B cell (primary cell): ENCODE data around the gene TFAP2E. TPM values are rescaled to one million over a fixed set of nuclear protein-coding genes. Genes with fewer than 3 reads are reported as not detected.

ENCODE experiments used
- ATAC-seq: fragments of 200-7000 bp; cut with Tn5 transposase; one replicate; pipeline ENCODE4 v1.10.0; 2021; ENCODE audit warnings: low read depth, mild to moderate bottlenecking, moderate number of reproducible peaks, moderate library complexity
- CTCF ChIA-PET: fragments of 350-600 bp; sonication (Branson Sonifier 250); formaldehyde crosslinking; loops from one replicate; lab custom pipeline; 2021; ENCODE audit warnings: antibody characterized with exemption, inconsistent platforms; lab: Charles Lee
- POLR2A ChIA-PET: fragments of 350-600 bp; sonication (Branson Sonifier 250); formaldehyde crosslinking; loops from one replicate; lab custom pipeline; 2021; ENCODE audit warnings: antibody characterized with exemption; lab: Charles Lee
- DNase-seq: peaks from one replicate; pipeline ENCODE4 v3.0.0; 2013
- H2AFZ ChIP-seq: 2 replicates; pipeline ENCODE4 v1.6.1; 2012; ENCODE audit warnings: mild to moderate bottlenecking, low read depth, low read length; ENCODE audit not compliant: insufficient read depth, poor library complexity, severe bottlenecking
- H3K27ac ChIP-seq, 2 donors: 1 replicate in 1 of 2; 2 replicates in 1 of 2; pipeline ENCODE4 v1.5.1; 2012 to 2013; ENCODE audit warnings: low read length in 2 of 2, mild to moderate bottlenecking in 2 of 2, moderate library complexity in 1 of 2
- H3K27me3 ChIP-seq, 4 experiments: fragments of 200-600 bp in 1 of 4; sonication (generic) in 1 of 4; replicated peaks in 1 of 4; 1 replicate in 2 of 4; 2 replicates in 2 of 4; pipeline versions ENCODE4 v1.6.1 to v1.7.0; 2013 to 2016; ENCODE audit warnings: low read length in 3 of 4, mild to moderate bottlenecking in 2 of 4, mixed read lengths in 1 of 4, moderate library complexity in 1 of 4; ENCODE audit not compliant: insufficient read depth in 4 of 4, control insufficient read depth in 3 of 4; ENCODE audit errors: control extremely low read depth in 1 of 4
- H3K36me3 ChIP-seq, 2 experiments: replicated peaks in 1 of 2; 1 replicate in 1 of 2; 2 replicates in 1 of 2; pipeline versions ENCODE4 v1.6.1 to v1.7.1; 2013; ENCODE audit warnings: low read length in 1 of 2; ENCODE audit not compliant: insufficient read depth in 2 of 2, control insufficient read depth in 1 of 2; ENCODE audit errors: control extremely low read depth in 1 of 2, extremely low read depth in 1 of 2
- H3K4me1 ChIP-seq, 2 donors: fragments of 200-600 bp in 1 of 2; sonication (generic) in 1 of 2; 1 replicate in 1 of 2; 2 replicates in 1 of 2; pipeline versions ENCODE4 v1.5.1 to v1.6.1; 2013 to 2017; ENCODE audit warnings: low read length in 2 of 2; ENCODE audit not compliant: control insufficient read depth in 2 of 2, insufficient read depth in 2 of 2
- H3K4me2 ChIP-seq: replicated peaks from 2 replicates; pipeline ENCODE3; 2012; ENCODE audit warnings: mild to moderate bottlenecking, low read depth, low read length; ENCODE audit not compliant: poor library complexity, severe bottlenecking
- H3K4me3 ChIP-seq, 5 experiments: fragments of 200-600 bp in 1 of 5; sonication (generic) in 1 of 5; 1 replicate in 3 of 5; 2 replicates in 2 of 5; pipeline versions ENCODE4 v1.5.1 to v1.7.0; 2011 to 2016; ENCODE audit warnings: low read length in 4 of 5, mild to moderate bottlenecking in 4 of 5, low read depth in 2 of 5, control low read depth in 1 of 5, moderate library complexity in 1 of 5; ENCODE audit not compliant: insufficient read depth in 1 of 5; ENCODE audit errors: control extremely low read depth in 1 of 5, extremely low read depth in 1 of 5
- H3K79me2 ChIP-seq: fragments of 200-600 bp; sonication (generic); one replicate; pipeline ENCODE4 v1.6.0; 2016; ENCODE audit warnings: low read length; ENCODE audit not compliant: control insufficient read depth, insufficient read depth
- H3K9ac ChIP-seq: fragments of 200-600 bp; sonication (generic); 2 replicates; pipeline ENCODE4 v1.6.1; 2017; ENCODE audit warnings: mild to moderate bottlenecking, low read length, moderate library complexity
- H3K9me3 ChIP-seq, 3 donors: one replicate each; pipeline versions ENCODE4 v1.6.1 to v1.7.1; 2013; ENCODE audit warnings: low read length in 2 of 3; ENCODE audit not compliant: control insufficient read depth in 2 of 3, insufficient read depth in 1 of 3; ENCODE audit errors: control extremely low read depth in 1 of 3
- H4K20me1 ChIP-seq: 2 replicates; pipeline ENCODE4 v1.6.0; 2012; ENCODE audit warnings: mild to moderate bottlenecking, low read length; ENCODE audit not compliant: insufficient read depth, control insufficient read depth, poor library complexity, severe bottlenecking
- H3K27ac Mint-ChIP-seq: one replicate; pipeline ENCODE4 v1.8.0; 2021; ENCODE audit warnings: mixed read lengths
- H3K27me3 Mint-ChIP-seq: one replicate; pipeline ENCODE4 v1.8.0; 2021; ENCODE audit warnings: mixed read lengths
- H3K4me1 Mint-ChIP-seq: one replicate; pipeline ENCODE4 v1.8.0; 2021; ENCODE audit warnings: mixed read lengths
- H3K4me3 Mint-ChIP-seq: one replicate; pipeline ENCODE4 v1.8.0; 2021; ENCODE audit warnings: mixed read lengths
- H3K9me3 Mint-ChIP-seq: one replicate; pipeline ENCODE4 v1.8.0; 2022; ENCODE audit warnings: mixed read lengths; ENCODE audit not compliant: insufficient read depth
- CTCF ChIP-seq: fragments of 200-600 bp; IDR thresholded peaks from one replicate; pipeline ENCODE4 v1.8.0; 2022; ENCODE audit warnings: antibody characterized with exemption, mild to moderate bottlenecking
- EZH2 ChIP-seq: IDR thresholded peaks from 2 replicates; pipeline ENCODE4 v1.6.1; 2012; ENCODE audit warnings: borderline replicate concordance, low read depth, mild to moderate bottlenecking, moderate library complexity, low read length; ENCODE audit not compliant: insufficient read depth, poor library complexity, severe bottlenecking
- WGBS: methylation state at CpG from one replicate; pipeline ENCODE4 v1.1.5; 2013; ENCODE audit warnings: missing lambda C conversion rate; ENCODE audit not compliant: insufficient coverage; 5-methylcytosine and 5-hydroxymethylcytosine counted together
- intact Hi-C: fragments of 100-400 bp; cut with micrococcal nuclease; formaldehyde crosslinking; loops from one replicate; pipeline ENCODE4 v1.10.0; 2022
- polyA plus RNA-seq: library from polyadenylated mRNA; depleted of rRNA; stranded (reverse); fragments of >200 nt; gene quantifications from 2 replicates; pipeline ENCODE4 v1.2.3, GENCODE V29; 2012
- total RNA-seq, 2 donors: library from RNA; stranded (reverse); fragments of 120-200 nt in 1 of 2; gene quantifications; 1 replicate in 1 of 2; 2 replicates in 1 of 2; pipeline versions ENCODE4 v1.2.3 to v1.2.4, GENCODE V29; 2013 to 2022

TFAP2E gene
- total and polyA plus RNA-seq, 2 donors (not counting 1 experiment from before 2014, with no cell fraction given) = 2.3 to 4.5 TPM

DNA sequence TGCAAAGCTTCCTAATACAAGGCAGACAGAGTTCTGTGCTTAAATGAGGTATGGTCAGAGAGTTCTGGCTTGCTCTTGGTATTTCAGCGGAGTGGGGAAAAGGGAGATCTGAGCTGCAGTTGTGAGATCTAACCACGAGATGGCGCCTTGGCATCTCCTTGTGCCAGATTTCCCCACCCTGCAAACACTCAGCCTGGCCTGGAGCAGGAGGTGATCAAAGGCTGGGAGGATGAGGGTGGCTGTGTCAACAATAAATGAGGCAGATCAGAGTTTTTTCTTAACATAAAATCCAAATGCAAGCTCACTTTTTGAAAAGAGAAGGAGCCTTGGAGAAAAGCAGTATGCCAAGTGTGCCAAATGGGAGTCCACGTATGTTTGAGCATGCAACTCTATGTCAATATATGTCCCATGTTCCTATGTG is 4.1 kb upstream of the TFAP2E start:
- DNase-seq (peak; percentile 77), ATAC-seq (peak; percentile 77)
- no peaks in the 10 kb centered on the region for H3K9me3 ChIP-seq
- Mint-ChIP-seq H3K4me3 (no peak overlapping the region), H3K27me3 (peaks cover 17% of the 10 kb centered on the region), H3K9me3 (no peaks in the 10 kb centered on the region), H3K27ac (no peak overlapping the region), H3K4me1 (peaks cover 15% of the 10 kb centered on the region)
- no peak overlapping the region for H3K9ac ChIP-seq
- H3K4me1 ChIP-seq = peaks cover 6 to 8% of the 10 kb centered on the region in 2 donors
- ChIA-PET POLR2A (no interaction called here), CTCF (interaction anchor here (0.6 to 10.5 kb wide), 38 partner anchors 9 to 257 kb away, joined by 3 to 126 read pairs (median 4); partner anchors contain the start of genes C1orf216, CLSPN, KIAA0319L and NCDN)
- no peak overlapping the region for H3K27ac ChIP-seq
- H3K79me2 ChIP-seq = no peaks in the 10 kb centered on the region
- WGBS = 14% methylated on average over 2 of the region's 4 CpGs
- H2AFZ ChIP-seq = no peak overlapping the region
- peaks cover 0 to 5% of the 10 kb centered on the region in 2 experiments for H3K36me3 ChIP-seq
- TF ChIP-seq EZH2 (no peak), CTCF (peak; percentile 91)
- intact Hi-C loops = loop anchor here (1.0 kb wide), 4 partner anchors 146 to 205 kb away; no protein-coding TSS in a partner anchor
- no peak overlapping the region for H3K4me3 ChIP-seq
- no peak overlapping the region for H3K4me2 ChIP-seq
- peaks cover 0 to 13% (median 6%) of the 10 kb centered on the region in 4 experiments for H3K27me3 ChIP-seq
- H4K20me1 ChIP-seq = peaks cover 7% of the 10 kb centered on the region

- no peak overlapping the region for H3K27ac Mint-ChIP-seq
- H3K27me3 ChIP-seq = peaks cover 0 to 17% (median 6%) of the 10 kb centered on the region in 4 experiments
- peaks cover 0 to 5% of the 10 kb centered on the region in 2 experiments for H3K36me3 ChIP-seq
- no peak overlapping the region for H3K27ac ChIP-seq
- H3K4me3 ChIP-seq = no peak overlapping the region
- no peak overlapping the region for H3K9ac ChIP-seq
- H3K4me3 Mint-ChIP-seq = no peak overlapping the region
- H4K20me1 ChIP-seq = peaks cover 5% of the 10 kb centered on the region
- ChIA-PET POLR2A (no interaction called here), CTCF (interaction anchor here (0.7 to 10.5 kb wide), 5 partner anchors 10 to 206 kb away, joined by 4 to 111 read pairs (median 17); partner anchors contain the start of gene C1orf216)
- H3K79me2 ChIP-seq = no peaks in the 10 kb centered on the region
- 88% methylated on average over 1 of the region's 1 CpG for WGBS
- H2AFZ ChIP-seq = no peak overlapping the region
- peaks cover 0 to 7% (median 0%) of the 10 kb centered on the region in 3 donors for H3K9me3 ChIP-seq
- H3K9me3 Mint-ChIP-seq = no peaks in the 10 kb centered on the region
- peaks cover 6 to 8% of the 10 kb centered on the region in 2 donors for H3K4me1 ChIP-seq
- DNase-seq = no peak
- H3K4me2 ChIP-seq = no peak overlapping the region
- peaks cover 8% of the 10 kb centered on the region for H3K4me1 Mint-ChIP-seq
- intact Hi-C loops = loop anchor here (1.0 kb wide), 4 partner anchors 145 to 204 kb away; no protein-coding TSS in a partner anchor
- H3K27me3 Mint-ChIP-seq = peaks cover 21% of the 10 kb centered on the region
- ATAC-seq = no peak
- TF ChIP-seq EZH2 (no peak), CTCF (no peak)
Measured at GRCh38 chr1:35569936-35570335, 3.2 kb upstream of the TFAP2E start.
